GM23338 (cell line): Measurements from ENCODE around the gene FOXI1.

Experiments
- CTCF ChIP-seq, 2 experiments: fragments of 200-600 bp in 1 of 2; sonication (generic) in 1 of 2; conservative IDR thresholded peaks; 2 replicates each; pipeline versions ENCODE4 v1.5.1 to v1.6.1; 2016 to 2017; ENCODE audit warnings: antibody characterized with exemption in 2 of 2, low read depth in 2 of 2, mild to moderate bottlenecking in 2 of 2, moderate library complexity in 1 of 2
- EZH2 ChIP-seq: fragments of 200-600 bp; sonication (generic); IDR thresholded peaks from one replicate; pipeline ENCODE4 v1.8.0; 2017; ENCODE audit warnings: antibody characterized with exemption, mild to moderate bottlenecking, low read depth; ENCODE audit not compliant: unreplicated experiment

GRCh38 chr5:170080786-170081445, 24.8 kb upstream of the FOXI1 start:
- TF ChIP-seq CTCF (conservative IDR thresholded peaks at IDR 0.05; ENCODE audit: low read depth in 2 of 2) (no peak), EZH2 (no peak)
